Testis (tissue), 2 donors: Measurements from ENCODE around the gene PIP5K1C.

Source experiments
- POLR2A ChIP-seq: fragments of 450-650 bp; IDR thresholded peaks from one replicate; pipeline ENCODE4 v1.6.1; 2017; ENCODE audit warnings: antibody characterized with exemption, mild to moderate bottlenecking, moderate library complexity
- TF ChIP-seq, protein P1 (sequence below), 3 experiments: fragments of 450-650 bp in 2 of 3; fragments of 200-600 bp in 1 of 3; sonication (generic) in 1 of 3; IDR thresholded peaks; one replicate each; pipeline ENCODE4 v1.5.1; 2016 to 2019; ENCODE audit warnings: antibody characterized with exemption in 3 of 3, mild to moderate bottlenecking in 2 of 3, moderate library complexity in 1 of 3

DNA sequence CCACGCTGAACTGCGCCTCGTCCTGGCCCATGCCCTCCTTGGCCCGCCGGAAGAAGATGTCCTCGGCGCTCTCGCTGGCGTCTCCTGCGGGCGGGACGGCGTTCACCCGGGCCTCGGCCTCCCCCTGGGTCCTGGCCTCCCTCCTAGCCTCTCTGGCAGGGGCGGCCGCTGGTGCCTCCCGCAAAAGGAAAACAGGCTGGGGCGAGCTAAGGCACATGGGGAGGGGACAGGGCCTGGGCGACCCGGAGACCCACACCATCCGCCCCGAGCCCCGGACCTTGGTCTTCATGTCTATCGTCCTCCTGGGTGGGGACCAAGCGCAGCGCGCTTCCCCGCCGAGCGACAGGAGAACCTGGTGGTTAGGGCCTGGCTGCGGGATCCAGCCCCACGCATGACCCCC is 87.9 kb downstream of the PIP5K1C start:
- TF ChIP-seq, protein P1, sequence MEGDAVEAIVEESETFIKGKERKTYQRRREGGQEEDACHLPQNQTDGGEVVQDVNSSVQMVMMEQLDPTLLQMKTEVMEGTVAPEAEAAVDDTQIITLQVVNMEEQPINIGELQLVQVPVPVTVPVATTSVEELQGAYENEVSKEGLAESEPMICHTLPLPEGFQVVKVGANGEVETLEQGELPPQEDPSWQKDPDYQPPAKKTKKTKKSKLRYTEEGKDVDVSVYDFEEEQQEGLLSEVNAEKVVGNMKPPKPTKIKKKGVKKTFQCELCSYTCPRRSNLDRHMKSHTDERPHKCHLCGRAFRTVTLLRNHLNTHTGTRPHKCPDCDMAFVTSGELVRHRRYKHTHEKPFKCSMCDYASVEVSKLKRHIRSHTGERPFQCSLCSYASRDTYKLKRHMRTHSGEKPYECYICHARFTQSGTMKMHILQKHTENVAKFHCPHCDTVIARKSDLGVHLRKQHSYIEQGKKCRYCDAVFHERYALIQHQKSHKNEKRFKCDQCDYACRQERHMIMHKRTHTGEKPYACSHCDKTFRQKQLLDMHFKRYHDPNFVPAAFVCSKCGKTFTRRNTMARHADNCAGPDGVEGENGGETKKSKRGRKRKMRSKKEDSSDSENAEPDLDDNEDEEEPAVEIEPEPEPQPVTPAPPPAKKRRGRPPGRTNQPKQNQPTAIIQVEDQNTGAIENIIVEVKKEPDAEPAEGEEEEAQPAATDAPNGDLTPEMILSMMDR (IDR thresholded peaks at IDR 0.05), result no peak
- TF ChIP-seq POLR2A, result no peak
